HG03064 (cell line): ENCODE results near the gene GZMM.
"Not testable (repeated sequence)": the region's sequence is repeated elsewhere in the genome, so short reads cannot be mapped to it uniquely, and the experiment has no call there.

Experiments used
- ATAC-seq: cut with Tn5 transposase; IDR thresholded peaks from one replicate; pipeline ENCODE4 v1.9.1; 2021; ENCODE audit warnings: low read depth; ENCODE audit not compliant: unreplicated experiment

The GZMM gene

DNA sequence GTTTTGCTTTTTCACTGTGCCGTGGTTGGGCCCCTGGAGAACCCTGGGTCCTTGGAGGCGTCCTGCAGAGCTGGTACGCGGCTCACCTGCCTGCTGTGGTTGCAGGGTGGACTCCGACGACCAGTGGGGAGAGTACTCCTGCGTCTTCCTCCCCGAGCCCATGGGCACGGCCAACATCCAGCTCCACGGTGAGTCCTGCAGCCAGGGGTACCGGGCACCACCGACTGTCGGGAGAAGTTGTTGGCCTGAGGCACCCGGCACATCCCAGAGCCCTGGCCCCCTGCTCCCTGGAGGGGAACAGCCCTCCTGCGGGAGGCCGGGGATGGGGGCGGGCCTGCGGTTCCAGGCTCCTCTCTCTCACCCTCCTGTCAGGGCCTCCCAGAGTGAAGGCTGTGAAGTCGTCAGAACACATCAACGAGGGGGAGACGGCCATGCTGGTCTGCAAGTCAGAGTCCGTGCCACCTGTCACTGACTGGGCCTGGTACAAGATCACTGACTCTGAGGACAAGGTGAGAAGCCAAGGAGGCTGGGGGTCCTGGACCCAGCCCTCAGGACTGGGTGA, 36.5 kb downstream of the GZMM start:
- no peak for ATAC-seq

DNA sequence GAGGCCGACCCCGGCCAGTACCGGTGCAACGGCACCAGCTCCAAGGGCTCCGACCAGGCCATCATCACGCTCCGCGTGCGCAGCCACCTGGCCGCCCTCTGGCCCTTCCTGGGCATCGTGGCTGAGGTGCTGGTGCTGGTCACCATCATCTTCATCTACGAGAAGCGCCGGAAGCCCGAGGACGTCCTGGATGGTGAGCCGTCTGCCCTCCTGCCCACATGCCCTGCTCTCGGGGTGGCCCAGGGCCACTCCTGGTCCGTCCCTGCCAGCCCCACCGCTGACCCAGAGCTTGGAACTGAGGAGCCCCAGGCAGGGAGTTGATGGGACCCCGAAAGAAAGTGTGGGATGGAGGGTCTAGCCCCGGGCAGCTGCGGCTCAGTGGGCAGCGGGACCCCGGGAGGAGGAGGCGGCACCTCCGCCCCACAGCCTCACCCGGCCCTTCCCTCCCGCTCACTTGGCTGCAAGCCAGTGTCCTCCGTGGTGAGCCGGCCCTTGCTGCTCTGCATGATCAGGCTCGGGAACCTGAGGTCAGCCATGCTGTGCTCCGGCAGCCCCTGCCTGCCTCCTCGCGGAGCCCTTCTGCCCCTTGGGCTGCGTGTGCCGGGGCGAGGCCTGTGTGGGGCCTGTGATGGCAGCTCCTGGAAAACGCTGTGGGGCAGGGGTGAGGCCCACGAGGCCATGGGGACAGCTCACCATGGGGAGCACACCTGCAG, 37.7 kb downstream of the GZMM start:
- ATAC-seq, result no peak

DNA sequence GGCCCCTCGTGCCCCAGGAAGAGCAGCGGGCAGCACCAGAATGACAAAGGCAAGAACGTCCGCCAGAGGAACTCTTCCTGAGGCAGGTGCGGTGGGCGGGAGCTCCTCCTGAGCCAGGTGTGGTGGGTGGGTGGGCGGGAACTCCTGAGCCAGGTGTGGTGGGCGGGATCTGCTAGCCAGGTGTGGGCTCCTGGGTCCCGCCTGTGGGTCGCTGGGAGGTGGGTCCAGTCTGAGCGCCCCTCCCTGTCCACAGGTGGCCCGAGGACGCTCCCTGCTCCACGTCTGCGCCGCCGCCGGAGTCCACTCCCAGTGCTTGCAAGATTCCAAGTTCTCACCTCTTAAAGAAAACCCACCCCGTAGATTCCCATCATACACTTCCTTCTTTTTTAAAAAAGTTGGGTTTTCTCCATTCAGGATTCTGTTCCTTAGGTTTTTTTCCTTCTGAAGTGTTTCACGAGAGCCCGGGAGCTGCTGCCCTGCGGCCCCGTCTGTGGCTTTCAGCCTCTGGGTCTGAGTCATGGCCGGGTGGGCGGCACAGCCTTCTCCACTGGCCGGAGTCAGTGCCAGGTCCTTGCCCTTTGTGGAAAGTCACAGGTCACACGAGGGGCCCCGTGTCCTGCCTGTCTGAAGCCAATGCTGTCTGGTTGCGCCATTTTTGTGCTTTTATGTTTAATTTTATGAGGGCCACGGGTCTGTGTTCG, 38.8 kb downstream of the GZMM start:
- no peak for ATAC-seq

DNA sequence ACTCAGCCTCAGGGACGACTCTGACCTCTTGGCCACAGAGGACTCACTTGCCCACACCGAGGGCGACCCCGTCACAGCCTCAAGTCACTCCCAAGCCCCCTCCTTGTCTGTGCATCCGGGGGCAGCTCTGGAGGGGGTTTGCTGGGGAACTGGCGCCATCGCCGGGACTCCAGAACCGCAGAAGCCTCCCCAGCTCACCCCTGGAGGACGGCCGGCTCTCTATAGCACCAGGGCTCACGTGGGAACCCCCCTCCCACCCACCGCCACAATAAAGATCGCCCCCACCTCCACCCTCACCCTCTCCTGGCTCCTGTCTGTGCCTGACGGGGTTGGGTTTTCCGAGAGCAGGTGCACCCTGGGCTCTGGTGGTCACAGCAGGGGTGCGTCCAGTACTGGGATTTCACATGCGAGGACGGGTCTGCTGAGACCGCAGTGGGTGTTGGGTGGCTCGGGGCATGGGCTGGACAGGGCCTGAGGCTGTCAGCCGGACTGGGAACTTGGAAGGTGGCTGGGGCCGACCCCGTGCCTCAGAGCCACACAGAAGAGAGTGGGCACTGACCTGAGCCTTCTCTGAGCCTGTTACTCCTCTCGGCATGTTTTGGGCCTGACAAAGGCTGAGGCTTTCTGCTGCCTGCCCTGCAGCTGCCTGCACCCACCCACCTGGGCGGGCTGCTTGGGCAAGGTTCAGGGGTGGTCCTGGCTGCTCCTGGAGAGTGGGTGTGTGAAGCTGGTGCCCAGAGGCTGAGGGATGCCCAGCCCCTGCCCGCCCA, 39.5 kb downstream of the GZMM start:
- ATAC-seq, result no peak

DNA sequence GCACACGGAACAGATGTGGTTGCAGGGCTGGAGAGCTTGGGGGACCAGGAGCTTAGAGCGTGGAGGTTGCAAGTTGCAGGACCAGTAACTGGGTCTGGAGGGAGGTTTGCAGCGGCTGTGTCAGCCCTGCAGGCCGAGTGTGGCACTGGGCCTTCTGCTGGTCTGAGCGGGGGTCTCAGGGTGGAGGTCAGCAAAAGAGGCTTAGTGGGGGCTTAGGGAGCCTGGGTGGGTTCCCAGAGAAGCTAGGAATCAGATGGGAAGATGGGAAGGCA, 40.1 kb downstream of the GZMM start:
- no peak for ATAC-seq

DNA sequence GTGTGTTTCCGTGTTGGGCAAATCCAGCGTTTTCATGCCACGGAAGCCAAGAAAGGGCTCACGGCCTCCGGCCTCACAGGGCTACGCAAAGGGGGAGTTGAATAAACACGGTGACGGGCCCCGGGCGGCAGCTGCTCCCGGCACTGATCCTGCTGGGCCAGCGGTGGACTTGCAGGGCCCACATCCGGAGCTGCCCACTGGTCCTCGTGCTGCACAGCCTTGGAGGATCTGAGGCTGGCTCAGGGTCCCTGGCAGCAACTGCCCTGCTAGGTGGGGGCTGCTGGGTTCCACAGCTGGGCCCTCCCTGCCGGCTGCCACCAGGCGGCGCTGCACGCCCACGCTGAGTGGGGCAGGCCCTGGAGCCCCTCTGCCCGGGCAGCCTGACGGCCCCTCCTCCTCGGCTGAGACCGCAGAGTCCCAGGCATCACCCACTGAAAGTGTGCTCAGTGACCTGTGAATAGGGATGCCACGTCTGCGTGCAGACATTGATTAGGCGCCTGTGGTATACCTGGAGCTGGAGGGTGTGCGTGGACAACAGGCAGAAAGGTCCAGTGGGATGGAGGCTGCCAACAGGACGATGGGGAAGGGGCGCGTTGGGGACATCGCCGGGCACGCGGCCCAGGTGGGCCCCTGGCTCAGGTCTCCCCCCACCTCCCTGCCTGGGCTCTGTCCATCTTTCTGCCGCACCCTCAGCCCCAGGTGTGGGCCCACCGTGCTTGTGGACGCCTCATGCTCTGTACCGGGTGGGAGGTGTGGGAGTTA, 40.6 kb downstream of the GZMM start:
- no peak for ATAC-seq

DNA sequence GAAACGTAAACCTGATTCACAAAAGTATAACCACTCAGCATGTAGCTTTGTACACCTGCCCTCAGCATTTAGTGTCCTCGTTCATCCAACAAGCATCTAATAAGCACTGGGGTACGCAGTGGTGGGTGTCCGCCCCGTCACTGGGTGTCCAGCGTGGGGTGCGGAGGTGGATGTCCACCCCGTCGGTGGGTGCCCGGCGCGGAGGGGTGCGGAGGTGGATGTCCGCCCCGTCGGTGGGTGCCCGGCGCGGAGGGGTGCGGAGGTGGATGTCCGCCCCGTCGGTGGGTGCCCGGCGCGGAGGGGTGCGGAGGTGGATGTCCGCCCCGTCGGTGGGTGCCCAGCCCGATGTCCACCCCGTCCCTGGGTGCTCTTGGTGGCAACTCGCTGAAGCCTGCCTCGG, 41.3 kb downstream of the GZMM start:
- ATAC-seq, result not testable (repeated sequence)

DNA sequence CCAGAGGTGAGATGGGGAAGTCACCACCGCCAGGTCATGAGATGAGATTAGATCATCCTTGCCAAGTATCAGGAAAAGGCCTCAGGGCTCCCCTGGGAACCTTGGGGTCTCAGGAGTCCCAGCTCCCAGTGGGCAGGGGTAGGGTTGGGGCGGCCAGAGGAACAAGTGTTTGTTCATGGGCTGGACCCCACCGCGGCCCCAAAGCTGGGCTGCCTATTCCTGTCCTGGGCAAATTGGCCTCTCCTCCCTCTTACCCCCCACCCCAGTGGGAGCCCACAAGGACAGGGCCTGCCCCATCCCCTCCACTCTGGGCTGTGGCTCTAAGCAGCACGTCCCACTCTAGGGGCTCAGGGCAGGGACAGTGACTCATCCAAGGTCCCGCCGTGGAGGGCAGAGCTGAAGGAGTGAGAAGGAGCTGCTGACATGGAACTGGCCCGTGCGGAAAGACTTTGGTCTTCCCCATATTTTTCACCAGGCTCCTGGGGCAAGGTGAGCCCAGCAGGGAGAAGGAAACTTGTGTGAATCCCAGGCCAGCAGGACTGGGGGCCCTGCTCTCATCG, 41.8 kb downstream of the GZMM start:
- ATAC-seq, result no peak

DNA sequence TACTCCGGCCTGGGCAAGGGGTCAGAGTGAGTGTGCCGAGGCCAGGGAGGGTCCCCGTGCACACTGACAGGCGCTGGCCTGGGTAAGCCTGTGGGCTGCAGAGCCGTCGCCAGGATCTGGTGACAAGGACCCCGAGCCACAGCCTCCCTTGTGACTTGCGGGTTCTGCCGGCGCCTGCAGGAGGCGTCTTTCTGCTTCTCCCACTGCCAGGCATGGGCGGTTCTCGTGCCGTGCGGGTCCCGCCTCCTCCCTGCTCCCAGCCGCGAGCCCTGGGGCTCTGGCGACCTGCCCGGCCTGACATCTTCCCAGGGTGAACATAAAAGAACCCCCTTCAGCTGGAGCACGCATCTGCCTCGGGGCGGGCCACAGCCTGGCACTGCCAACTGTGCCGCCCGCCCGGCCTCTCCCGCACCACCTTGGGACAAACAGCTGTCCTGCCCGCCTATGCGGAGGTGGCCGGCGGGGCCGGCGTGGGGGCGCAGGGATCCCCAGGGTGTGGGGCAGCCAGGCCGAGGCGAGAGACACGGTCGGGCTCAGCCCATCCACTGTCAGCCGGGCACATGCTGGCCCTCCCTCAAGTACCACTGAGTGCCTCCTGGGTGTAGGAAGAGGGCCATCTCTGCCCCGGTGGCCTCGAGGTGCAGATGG, 44.4 kb downstream of the GZMM start:
- no peak for ATAC-seq

DNA sequence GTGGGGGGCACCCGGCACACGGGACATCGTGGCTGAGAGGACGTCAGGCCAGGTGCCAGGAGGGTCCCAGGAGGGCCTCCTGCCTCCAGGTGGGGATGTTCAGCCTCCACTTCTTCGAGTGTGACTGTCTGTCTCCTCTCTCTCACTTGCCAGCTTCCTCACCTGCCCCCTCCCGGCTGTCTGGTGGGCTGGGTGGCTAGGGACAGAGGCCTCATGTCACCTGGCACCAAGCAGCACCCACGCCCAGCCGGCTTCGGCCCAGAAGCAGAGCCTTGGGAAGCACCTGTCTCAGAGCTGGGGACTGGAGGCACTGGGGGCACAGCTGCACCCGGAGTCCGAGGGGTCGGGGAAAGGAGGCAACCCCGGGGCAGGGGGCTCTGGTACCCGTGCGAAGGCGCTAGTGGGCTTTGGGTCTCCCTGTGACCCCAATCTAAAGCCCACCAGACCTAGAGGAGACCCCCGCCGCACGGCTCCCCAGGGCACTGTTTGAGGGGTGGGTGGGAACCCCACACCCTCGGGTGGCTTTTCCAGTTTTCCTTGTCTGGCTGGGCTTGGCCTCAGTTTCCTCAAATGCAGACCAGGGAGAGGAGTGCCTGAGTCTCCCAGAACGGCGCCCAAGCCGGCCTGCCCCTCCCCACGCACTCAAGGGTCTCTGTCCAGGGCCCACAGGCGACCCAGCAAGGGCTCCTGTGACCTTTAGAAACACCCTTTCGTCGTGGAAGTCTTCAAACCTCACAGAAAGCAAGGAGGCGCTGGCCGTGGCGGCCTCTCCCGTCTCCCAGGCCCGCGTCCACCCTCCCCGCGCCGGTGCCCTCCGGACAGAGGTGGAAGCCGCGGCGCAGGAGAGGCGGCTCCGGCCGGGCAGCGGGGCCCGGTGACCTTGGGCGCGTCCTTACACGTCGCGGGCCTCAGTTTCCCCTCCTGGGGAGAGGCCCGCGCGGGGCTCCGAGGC, 45.2 kb downstream of the GZMM start:
- ATAC-seq, result no peak

DNA sequence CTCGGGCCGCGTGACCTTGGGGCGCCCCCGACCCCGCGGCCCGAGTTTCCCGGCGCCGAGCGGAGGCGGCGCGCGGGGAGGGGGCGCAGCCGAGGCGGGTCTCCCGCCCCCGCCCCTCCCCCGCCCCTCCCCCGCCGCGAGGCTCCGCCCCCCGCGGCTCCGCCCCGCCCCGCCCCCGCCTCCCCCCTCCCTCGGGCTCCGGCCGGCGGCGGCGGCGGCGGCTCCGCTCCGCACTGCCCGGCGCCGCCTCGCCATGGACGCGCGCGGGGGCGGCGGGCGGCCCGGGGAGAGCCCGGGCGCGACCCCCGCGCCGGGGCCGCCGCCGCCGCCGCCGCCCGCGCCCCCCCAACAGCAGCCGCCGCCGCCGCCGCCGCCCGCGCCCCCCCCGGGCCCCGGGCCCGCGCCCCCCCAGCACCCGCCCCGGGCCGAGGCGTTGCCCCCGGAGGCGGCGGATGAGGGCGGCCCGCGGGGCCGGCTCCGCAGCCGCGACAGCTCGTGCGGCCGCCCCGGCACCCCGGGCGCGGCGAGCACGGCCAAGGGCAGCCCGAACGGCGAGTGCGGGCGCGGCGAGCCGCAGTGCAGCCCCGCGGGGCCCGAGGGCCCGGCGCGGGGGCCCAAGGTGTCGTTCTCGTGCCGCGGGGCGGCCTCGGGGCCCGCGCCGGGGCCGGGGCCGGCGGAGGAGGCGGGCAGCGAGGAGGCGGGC, 46.0 kb downstream of the GZMM start, which contains the start of gene HCN2:
Gene HCN2, plus strand, starts transcription at position 189 of the 703 bp plus-strand sequence. Its CDS starts 65 bp downstream, at position 254.
- ATAC-seq, result no peak

DNA sequence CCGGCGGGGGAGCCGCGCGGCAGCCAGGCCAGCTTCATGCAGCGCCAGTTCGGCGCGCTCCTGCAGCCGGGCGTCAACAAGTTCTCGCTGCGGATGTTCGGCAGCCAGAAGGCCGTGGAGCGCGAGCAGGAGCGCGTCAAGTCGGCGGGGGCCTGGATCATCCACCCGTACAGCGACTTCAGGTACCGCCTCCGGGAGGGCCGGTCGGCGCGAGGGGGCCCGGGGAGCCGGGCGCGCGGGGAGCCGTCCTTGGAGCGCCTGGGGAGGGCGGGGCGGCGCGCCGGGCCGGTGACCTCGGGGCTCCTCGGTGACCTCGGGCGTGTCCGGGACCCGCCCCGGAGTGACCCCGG, 46.5 kb downstream of the GZMM start:
- ATAC-seq, result no peak

DNA sequence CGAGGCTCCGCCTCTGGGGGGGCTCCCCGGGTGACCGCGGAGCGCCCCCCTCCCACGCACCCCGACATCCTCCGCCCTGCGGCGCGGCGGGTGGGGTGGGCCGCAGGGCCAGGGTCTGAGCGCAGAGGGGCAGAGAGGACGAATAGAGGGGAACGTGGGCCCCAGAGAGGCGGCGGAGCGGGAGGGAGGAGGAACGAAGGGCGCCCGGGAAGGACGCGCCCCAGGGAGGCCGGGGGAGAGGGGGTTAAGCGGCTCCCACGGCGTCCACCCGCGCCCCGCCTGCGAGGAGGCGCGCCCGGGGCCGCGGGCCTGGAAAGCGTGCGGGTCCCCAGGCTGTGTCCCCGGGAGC, 46.9 kb downstream of the GZMM start:
- ATAC-seq, result no peak

DNA sequence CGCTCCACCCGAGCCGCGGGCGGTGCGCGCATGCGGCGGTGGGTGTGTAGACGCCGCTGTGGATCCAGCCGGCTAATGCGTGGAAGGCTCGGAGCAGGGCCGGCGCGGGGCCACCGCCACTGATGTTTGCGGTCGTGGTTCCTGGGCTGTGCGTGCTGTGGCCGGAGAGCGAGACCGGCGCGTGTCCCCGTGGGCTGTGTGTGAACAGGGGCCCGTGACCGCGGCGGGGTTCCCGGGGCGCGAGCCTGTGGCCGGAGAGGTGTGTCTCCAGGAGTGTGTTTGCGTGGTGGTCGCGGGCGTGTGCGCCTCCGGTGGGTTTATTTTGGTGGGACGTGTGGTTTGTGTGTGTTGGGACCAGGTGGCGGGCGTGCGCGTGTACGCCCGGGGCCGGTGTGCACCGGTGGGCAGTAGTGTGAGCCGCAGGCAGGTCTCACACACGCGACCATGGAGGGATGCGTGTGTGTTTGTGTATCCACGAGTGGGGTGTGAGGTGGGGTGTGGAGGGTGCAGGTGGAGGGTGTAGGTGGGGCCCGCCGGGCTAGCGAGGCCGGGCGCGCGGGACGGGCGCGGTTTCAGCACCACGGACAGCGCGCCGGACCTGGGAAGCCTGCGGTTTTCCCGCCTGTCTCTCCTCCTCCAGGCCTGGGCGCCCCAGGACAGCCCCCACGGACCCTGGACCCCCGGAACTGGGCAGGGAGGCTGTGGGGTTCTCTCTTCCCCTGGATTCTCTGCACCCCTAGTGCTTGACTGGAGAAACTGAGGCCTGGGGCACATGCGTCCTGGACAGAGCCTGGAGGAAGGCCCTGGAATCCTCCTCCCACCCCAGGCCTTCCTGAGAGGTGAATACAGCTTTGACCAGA, 47.5 kb downstream of the GZMM start:
- no peak for ATAC-seq

DNA sequence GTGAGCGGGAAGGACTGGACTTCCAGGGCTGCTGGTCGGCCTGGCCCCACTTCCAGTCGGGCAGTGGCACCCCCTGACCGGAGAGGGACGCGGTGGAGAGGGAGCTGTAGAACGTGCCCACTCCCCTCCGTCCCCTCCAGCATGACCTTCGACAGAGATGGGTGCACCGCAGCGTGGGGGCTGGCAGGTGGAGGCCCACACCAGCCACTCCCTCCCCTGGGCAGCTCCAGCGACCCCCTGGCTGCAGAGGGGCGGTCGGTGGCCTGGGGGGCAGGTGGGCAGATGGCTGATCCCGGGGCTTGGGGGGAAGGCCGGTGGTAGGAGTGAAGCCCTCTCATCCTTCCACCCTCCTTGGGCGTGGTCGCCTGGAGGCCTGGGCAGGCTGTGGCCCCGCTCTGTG, 48.2 kb downstream of the GZMM start:
- ATAC-seq, result no peak

DNA sequence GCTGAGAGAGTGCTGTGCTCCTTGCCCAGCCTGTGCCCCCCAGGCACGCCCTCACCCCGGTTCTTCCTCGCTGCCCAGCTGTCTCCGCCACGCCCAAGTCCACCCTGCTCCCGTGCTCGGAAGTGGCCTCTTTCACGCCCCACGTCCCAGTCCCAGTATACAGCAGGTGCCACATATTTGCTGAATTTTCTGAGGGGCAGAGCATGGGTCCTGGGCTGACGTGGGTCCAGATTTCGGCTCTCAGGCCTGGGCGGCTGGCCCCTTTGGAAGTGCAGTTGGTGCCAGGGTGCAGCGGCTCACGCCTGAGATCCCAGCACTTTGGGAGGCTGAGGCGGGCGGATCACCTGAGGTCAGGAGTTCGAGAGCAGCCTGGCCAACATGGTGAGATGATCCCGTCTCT, 49.2 kb downstream of the GZMM start:
- no peak for ATAC-seq

DNA sequence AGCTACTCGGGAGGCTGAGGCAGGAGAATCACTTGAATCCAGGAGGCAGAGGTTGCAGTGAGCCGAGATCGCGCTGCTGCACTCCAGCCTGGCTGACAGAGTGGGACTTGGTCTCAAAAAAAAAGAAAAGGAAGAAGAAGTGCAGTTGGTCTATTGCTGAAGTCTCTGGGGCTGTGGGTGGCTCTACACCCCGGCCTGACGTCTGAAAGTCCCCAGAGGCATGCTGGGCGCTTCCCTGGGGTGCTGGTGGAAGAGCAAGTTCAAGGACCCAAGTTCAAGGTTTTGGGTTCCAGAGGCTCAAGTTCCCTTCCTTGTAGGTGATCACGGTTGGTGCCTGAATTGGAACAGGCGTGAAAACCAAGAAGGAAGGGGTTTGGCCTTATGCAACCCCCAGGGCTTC, 49.7 kb downstream of the GZMM start:
- ATAC-seq, result no peak
